Hepatocyte (in vitro differentiated cells): ENCODE measurements around the gene CUBN. TPM values are rescaled to one million over a fixed set of nuclear protein-coding genes. Genes with fewer than 3 reads are reported as not detected.
A peak's percentile ranks its signal among the peaks of the same experiment; 100 is the strongest.

ENCODE experiments used
- DNase-seq: peaks from one replicate; pipeline ENCODE4 v3.0.0-alpha.2; 2016; ENCODE audit warnings: low spot score
- H2AFZ ChIP-seq: fragments of 200-600 bp; sonication (generic); 2 replicates; pipeline ENCODE4 v1.6.0; 2016; ENCODE audit warnings: antibody characterized with exemption, mild to moderate bottlenecking
- H3K27ac ChIP-seq: fragments of 200-600 bp; sonication (generic); 2 replicates; pipeline ENCODE4 v1.5.1; 2016; ENCODE audit warnings: mild to moderate bottlenecking
- H3K27me3 ChIP-seq: fragments of 200-600 bp; sonication (generic); 2 replicates; pipeline ENCODE4 v1.6.1; 2016
- H3K36me3 ChIP-seq: fragments of 200-600 bp; sonication (generic); replicated peaks from 2 replicates; pipeline ENCODE4 v1.5.1; 2016; ENCODE audit warnings: low read depth; ENCODE audit not compliant: insufficient read depth
- H3K4me1 ChIP-seq: fragments of 200-600 bp; sonication (generic); 2 replicates; pipeline ENCODE4 v1.5.1; 2016; ENCODE audit warnings: mild to moderate bottlenecking, moderate library complexity; ENCODE audit not compliant: insufficient read depth
- H3K4me2 ChIP-seq: fragments of 200-600 bp; sonication (generic); 2 replicates; pipeline ENCODE4 v1.6.0; 2016
- H3K4me3 ChIP-seq: fragments of 200-600 bp; sonication (generic); 2 replicates; pipeline ENCODE4 v1.5.1; 2016; ENCODE audit warnings: mild to moderate bottlenecking
- H3K79me2 ChIP-seq: fragments of 200-600 bp; sonication (generic); 2 replicates; pipeline ENCODE4 v1.6.0; 2017; ENCODE audit warnings: mild to moderate bottlenecking
- H3K9me2 ChIP-seq: fragments of 200-600 bp; sonication (generic); replicated peaks from 2 replicates; pipeline ENCODE4 v1.6.0; 2017; ENCODE audit warnings: mild to moderate bottlenecking; ENCODE audit not compliant: insufficient read depth
- H3K9me3 ChIP-seq: fragments of 200-600 bp; sonication (generic); 2 replicates; pipeline ENCODE4 v1.5.1; 2016; ENCODE audit warnings: low read depth, mild to moderate bottlenecking
- H4K20me1 ChIP-seq: fragments of 200-600 bp; sonication (generic); 2 replicates; pipeline ENCODE4 v1.6.0; 2016; ENCODE audit warnings: mild to moderate bottlenecking; ENCODE audit not compliant: insufficient read depth, poor library complexity, severe bottlenecking
- EZH2 ChIP-seq: fragments of 200-600 bp; sonication (generic); IDR thresholded peaks from 2 replicates; pipeline ENCODE4 v1.6.1; 2016; ENCODE audit warnings: antibody characterized with exemption, mild to moderate bottlenecking, borderline replicate concordance
- EZH2phosphoT487 ChIP-seq: fragments of 200-600 bp; sonication (generic); IDR thresholded peaks from one replicate; pipeline ENCODE4 v1.6.1; 2018; ENCODE audit warnings: antibody characterized with exemption, mild to moderate bottlenecking, low read depth, moderate library complexity; ENCODE audit not compliant: unreplicated experiment, severe bottlenecking
- WGBS: methylation state at CpG from one replicate; pipeline ENCODE4 v1.1.6; 2016; ENCODE audit warnings: low lambda C conversion rate; ENCODE audit errors: missing lambda C conversion rate; 5-methylcytosine and 5-hydroxymethylcytosine counted together
- polyA plus RNA-seq: library from polyadenylated mRNA; unstranded; fragments of >200 nt; fragmentation: Nextera tagmentation; extraction: Ambion mirVana; gene quantifications from 2 replicates; pipeline ENCODE4 v1.2.1, GENCODE V29; 2016
- total RNA-seq: library from RNA; depleted of rRNA; stranded (reverse); fragments of >200 nt; gene quantifications from 2 replicates; pipeline ENCODE4 v1.2.3, GENCODE V29; 2014
- TF ChIP-seq, protein P1 (sequence below): fragments of 200-600 bp; sonication (generic); IDR thresholded peaks from 2 replicates; pipeline ENCODE4 v1.5.1; 2016; ENCODE audit warnings: antibody characterized with exemption, mild to moderate bottlenecking; ENCODE audit not compliant: poor library complexity

Gene CUBN
- total and polyA plus RNA-seq, 2 experiments from 2014 or later, result 2.0 to 10.6 TPM

DNA sequence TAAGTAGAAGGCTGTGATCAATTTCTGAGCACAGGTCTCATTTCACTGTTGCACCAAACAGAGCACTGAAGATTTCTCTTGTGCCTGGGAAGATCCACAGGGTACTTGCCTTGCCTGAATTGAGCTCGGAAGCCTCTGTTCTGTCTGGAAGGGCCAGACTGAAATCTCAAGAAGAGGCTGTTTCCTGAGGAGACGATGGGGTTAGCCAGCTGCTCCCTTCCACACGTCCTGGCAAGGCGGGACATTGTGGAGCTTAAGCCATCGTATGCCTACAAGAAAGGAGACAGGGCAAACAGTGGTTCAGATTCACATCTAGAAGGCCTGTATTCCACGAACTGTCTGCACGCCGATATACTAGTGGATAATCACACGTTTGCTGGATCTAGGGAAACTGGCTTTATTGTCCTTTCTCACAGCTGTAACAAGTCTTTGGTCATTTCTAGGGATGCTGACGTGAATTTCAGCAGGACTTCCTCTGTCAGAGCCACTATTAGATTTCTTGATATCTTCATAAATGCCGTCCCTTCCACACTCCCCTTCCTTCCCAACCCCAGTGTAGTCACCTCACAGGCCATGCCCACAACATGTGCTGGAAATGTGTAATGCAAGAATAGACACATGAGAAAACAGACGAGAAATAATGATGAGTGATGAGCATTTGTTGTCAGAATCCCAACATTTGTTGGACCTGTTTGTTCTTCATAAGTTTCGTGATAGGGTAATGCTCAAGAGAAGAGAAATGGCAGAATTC, 175.2 kb downstream of the CUBN start:
- Histone ChIP-seq H3K79me2 (no peaks in the 10 kb centered on the region), H3K9me2 (no peaks in the 10 kb centered on the region), H3K4me1 (peaks cover 20% of the 10 kb centered on the region), H2AFZ (no peak overlapping the region), H4K20me1 (no peaks in the 10 kb centered on the region), H3K27me3 (no peaks in the 10 kb centered on the region), H3K9me3 (no peaks in the 10 kb centered on the region), H3K36me3 (no peaks in the 10 kb centered on the region), H3K4me3 (no peak overlapping the region), H3K4me2 (no peak overlapping the region), H3K27ac (no peak overlapping the region)
- TF ChIP-seq, protein P1, sequence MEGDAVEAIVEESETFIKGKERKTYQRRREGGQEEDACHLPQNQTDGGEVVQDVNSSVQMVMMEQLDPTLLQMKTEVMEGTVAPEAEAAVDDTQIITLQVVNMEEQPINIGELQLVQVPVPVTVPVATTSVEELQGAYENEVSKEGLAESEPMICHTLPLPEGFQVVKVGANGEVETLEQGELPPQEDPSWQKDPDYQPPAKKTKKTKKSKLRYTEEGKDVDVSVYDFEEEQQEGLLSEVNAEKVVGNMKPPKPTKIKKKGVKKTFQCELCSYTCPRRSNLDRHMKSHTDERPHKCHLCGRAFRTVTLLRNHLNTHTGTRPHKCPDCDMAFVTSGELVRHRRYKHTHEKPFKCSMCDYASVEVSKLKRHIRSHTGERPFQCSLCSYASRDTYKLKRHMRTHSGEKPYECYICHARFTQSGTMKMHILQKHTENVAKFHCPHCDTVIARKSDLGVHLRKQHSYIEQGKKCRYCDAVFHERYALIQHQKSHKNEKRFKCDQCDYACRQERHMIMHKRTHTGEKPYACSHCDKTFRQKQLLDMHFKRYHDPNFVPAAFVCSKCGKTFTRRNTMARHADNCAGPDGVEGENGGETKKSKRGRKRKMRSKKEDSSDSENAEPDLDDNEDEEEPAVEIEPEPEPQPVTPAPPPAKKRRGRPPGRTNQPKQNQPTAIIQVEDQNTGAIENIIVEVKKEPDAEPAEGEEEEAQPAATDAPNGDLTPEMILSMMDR, result no peak
- TF ChIP-seq EZH2phosphoT487 (no peak), EZH2 (no peak)
- 90% methylated on average over 13 of the region's 13 CpGs for WGBS
- no peak for DNase-seq

DNA sequence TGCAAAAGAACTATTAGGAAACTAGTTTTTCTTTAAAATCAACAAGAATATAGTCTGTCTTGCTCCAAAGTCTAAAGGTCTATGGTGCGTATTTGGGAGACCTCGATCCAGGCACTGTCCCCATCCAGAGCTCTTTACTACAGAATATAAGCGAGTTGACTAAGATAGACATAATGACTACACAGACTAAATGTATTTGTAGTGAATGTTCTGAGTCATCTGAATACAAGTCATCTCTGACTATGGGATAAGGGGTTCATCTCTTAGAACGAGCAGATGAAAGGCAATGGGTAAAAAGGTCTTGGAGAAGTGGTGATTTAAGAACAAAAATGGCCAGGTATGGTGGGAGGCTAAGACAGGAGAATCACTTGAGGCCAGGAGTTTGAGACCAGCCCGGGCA, 176.3 kb downstream of the CUBN start:
- H3K79me2 ChIP-seq, result no peaks in the 10 kb centered on the region
- TF ChIP-seq, protein P1, result no peak
- TF ChIP-seq EZH2phosphoT487 (no peak), EZH2 (no peak)
- no peak overlapping the region for H3K4me3 ChIP-seq
- H3K9me2 ChIP-seq, result no peaks in the 10 kb centered on the region
- H3K4me2 ChIP-seq, result no peak overlapping the region
- no peaks in the 10 kb centered on the region for H3K36me3 ChIP-seq
- DNase-seq, result no peak
- no peak overlapping the region for H3K27ac ChIP-seq
- H4K20me1 ChIP-seq, result no peaks in the 10 kb centered on the region
- 89% methylated on average over 5 of the region's 5 CpGs for WGBS
- H3K9me3 ChIP-seq, result no peaks in the 10 kb centered on the region
- no peaks in the 10 kb centered on the region for H3K27me3 ChIP-seq
- no peak overlapping the region for H2AFZ ChIP-seq
- peaks cover 22% of the 10 kb centered on the region for H3K4me1 ChIP-seq

DNA sequence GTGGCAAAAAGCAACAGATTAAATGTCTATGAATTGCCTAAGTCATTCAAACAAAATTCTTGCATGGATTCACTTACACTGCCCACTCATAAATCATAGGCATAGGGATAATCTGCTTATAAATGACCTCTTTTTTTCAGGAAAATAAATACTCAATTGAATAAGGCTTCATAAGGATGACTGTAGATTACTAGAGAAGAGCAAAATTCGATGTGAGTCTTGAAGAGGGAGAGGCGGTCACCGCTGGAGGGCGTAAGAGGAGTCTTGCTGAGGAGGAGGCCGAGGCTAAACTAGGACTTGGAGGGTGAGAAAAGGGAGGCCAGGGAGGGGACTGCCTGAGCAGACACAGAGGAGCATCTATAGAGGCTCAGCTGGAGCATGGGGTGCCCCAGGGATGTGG, 177.0 kb downstream of the CUBN start:
- Histone ChIP-seq H3K4me3 (no peak overlapping the region), H3K9me3 (no peaks in the 10 kb centered on the region), H3K79me2 (no peaks in the 10 kb centered on the region), H3K4me1 (peaks cover 22% of the 10 kb centered on the region), H3K27me3 (no peaks in the 10 kb centered on the region), H4K20me1 (no peaks in the 10 kb centered on the region), H3K27ac (peak overlapping the region; percentile 27), H3K9me2 (no peaks in the 10 kb centered on the region), H3K4me2 (no peak overlapping the region), H2AFZ (no peak overlapping the region), H3K36me3 (no peaks in the 10 kb centered on the region)
- TF ChIP-seq, protein P1, result no peak
- 88% methylated on average over 5 of the region's 5 CpGs for WGBS
- no peak for DNase-seq
